Endodermal cell (in vitro differentiated cells): ENCODE measurements around the gene CLCN4. TPM values are rescaled to one million over a fixed set of nuclear protein-coding genes. Genes with fewer than 3 reads are reported as not detected.

ENCODE experiments used
- DNase-seq: peaks from one replicate; pipeline ENCODE4 v3.0.0-alpha.2; 2017
- H3K27ac ChIP-seq: 2 replicates; pipeline ENCODE4 v1.5.1; 2013; ENCODE audit warnings: mild to moderate bottlenecking, low read depth, low read length, moderate library complexity
- H3K27me3 ChIP-seq: 2 replicates; pipeline ENCODE4 v1.6.1; 2013; ENCODE audit warnings: mild to moderate bottlenecking, low read length, moderate library complexity; ENCODE audit not compliant: insufficient read depth, control insufficient read depth, poor library complexity, severe bottlenecking
- H3K36me3 ChIP-seq: 2 replicates; pipeline ENCODE4 v1.7.0; 2013; ENCODE audit warnings: mild to moderate bottlenecking, low read length, moderate library complexity; ENCODE audit not compliant: control insufficient read depth, insufficient read depth
- H3K4me1 ChIP-seq: one replicate; pipeline ENCODE4 v1.7.0; 2013; ENCODE audit warnings: low read length; ENCODE audit not compliant: control insufficient read depth, insufficient read depth
- H3K4me3 ChIP-seq: 2 replicates; pipeline ENCODE4 v1.5.1; 2013; ENCODE audit warnings: mild to moderate bottlenecking, low read length, moderate library complexity
- H3K9ac ChIP-seq: 2 replicates; pipeline ENCODE4 v1.6.1; 2013; ENCODE audit warnings: mild to moderate bottlenecking, low read length, moderate library complexity; ENCODE audit not compliant: poor library complexity, severe bottlenecking; ENCODE audit errors: extremely low read depth
- H3K9me3 ChIP-seq: 2 replicates; pipeline ENCODE4 v1.6.1; 2013; ENCODE audit warnings: mild to moderate bottlenecking, low read length, moderate library complexity; ENCODE audit not compliant: control insufficient read depth
- H3K27ac Mint-ChIP-seq: 2 replicates; pipeline ENCODE4 v1.8.0; 2020; ENCODE audit warnings: mixed read lengths
- H3K27me3 Mint-ChIP-seq: 2 replicates; pipeline ENCODE4 v1.8.0; 2021; ENCODE audit warnings: mild to moderate bottlenecking, mixed read lengths; ENCODE audit not compliant: insufficient read depth
- H3K36me3 Mint-ChIP-seq: 2 replicates; pipeline ENCODE4 v1.8.0; 2020; ENCODE audit warnings: low read depth, mixed read lengths
- H3K4me1 Mint-ChIP-seq: 2 replicates; pipeline ENCODE4 v1.8.0; 2020; ENCODE audit warnings: mixed read lengths
- H3K4me3 Mint-ChIP-seq: 2 replicates; pipeline ENCODE4 v1.8.0; 2020; ENCODE audit warnings: mild to moderate bottlenecking, moderate library complexity, mixed read lengths
- H3K9me3 Mint-ChIP-seq: 2 replicates; pipeline ENCODE4 v1.8.0; 2020; ENCODE audit warnings: mild to moderate bottlenecking, mixed read lengths
- WGBS, 2 experiments: methylation state at CpG; one replicate each; pipeline versions ENCODE4 v1.1.5 to v1.1.7; 2013; ENCODE audit warnings: missing lambda C conversion rate in 2 of 2, mixed read lengths in 1 of 2; ENCODE audit not compliant: insufficient coverage in 1 of 2, insufficient read length in 1 of 2; 5-methylcytosine and 5-hydroxymethylcytosine counted together
- total RNA-seq, 2 donors: library from RNA; stranded (reverse); fragmentation: NEBNext Ultra II Directional in 1 of 2; extraction: Animal tissue kit (Norgen Biotek cat#: 25700) in 1 of 2; gene quantifications; 2 replicates in 1 of 2; 3 replicates in 1 of 2; pipeline ENCODE4 v1.2.1, GENCODE V29; 2021
- TF ChIP-seq, protein P1 (sequence below): fragments of 200-600 bp; sonication (generic); conservative IDR thresholded peaks from 2 replicates; pipeline ENCODE4 v1.5.0; 2021; ENCODE audit warnings: antibody characterized with exemption, mild to moderate bottlenecking

CLCN4 gene
- total RNA-seq, 2 donors from 2014 or later = 3.7 to 4.4 TPM

DNA sequence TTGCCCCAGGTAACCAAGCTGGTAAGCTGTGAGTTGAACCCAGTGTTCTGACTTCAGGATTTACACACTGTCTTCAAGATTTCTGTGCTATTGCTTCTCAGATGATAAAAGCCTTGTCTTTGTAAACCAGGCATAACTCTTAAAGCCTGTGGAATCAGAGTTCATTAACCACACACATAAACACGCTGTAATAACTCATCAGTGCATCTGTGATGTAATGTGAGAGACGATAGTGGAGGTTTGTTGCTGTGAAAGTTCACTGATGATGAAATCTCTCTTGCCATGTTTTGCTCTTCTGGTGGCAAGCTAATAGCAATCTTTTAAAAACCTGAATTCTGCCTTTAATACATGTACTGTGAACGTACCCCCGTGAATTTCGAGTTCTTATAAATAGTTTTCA lies 41.5 kb downstream of the CLCN4 start:
- Histone ChIP-seq H3K27ac (no peak overlapping the region), H3K9me3 (no peaks in the 10 kb centered on the region)

DNA sequence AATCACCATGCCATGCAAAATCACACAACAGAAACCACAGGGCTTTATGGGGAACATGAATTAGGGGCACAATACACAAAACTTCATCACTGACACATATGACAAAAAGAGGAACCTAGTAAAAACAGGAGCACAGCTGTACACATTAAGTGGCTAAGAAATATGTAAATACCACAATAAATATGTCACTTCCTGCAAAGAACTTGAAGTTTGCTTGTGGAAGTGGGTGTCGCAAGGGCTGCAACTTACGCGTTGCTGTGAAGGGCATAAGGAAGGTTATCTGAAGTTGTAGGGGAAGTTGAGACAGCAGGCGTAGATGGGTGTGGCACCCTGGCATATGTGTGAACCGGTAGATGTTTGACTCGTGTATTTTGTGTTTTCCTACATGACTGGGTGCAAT lies 42.4 kb downstream of the CLCN4 start:
- 99 to 100% methylated on average over 1 to 6 of the region's 6 CpGs for WGBS, 2 experiments
- Mint-ChIP-seq H3K36me3 (peaks cover 8% of the 10 kb centered on the region), H3K27ac (no peak overlapping the region), H3K9me3 (peaks cover 64% of the 10 kb centered on the region), H3K4me3 (no peak overlapping the region), H3K27me3 (no peaks in the 10 kb centered on the region), H3K4me1 (no peaks in the 10 kb centered on the region)
- DNase-seq = no peak
- H3K27ac ChIP-seq = no peak overlapping the region
- H3K9me3 ChIP-seq = no peaks in the 10 kb centered on the region
- H3K36me3 ChIP-seq = no peaks in the 10 kb centered on the region
- no peaks in the 10 kb centered on the region for H3K4me1 ChIP-seq
- TF ChIP-seq, protein P1, sequence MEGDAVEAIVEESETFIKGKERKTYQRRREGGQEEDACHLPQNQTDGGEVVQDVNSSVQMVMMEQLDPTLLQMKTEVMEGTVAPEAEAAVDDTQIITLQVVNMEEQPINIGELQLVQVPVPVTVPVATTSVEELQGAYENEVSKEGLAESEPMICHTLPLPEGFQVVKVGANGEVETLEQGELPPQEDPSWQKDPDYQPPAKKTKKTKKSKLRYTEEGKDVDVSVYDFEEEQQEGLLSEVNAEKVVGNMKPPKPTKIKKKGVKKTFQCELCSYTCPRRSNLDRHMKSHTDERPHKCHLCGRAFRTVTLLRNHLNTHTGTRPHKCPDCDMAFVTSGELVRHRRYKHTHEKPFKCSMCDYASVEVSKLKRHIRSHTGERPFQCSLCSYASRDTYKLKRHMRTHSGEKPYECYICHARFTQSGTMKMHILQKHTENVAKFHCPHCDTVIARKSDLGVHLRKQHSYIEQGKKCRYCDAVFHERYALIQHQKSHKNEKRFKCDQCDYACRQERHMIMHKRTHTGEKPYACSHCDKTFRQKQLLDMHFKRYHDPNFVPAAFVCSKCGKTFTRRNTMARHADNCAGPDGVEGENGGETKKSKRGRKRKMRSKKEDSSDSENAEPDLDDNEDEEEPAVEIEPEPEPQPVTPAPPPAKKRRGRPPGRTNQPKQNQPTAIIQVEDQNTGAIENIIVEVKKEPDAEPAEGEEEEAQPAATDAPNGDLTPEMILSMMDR = no peak
- no peak overlapping the region for H3K9ac ChIP-seq
- H3K27me3 ChIP-seq = no peaks in the 10 kb centered on the region
- H3K4me3 ChIP-seq = no peak overlapping the region

More for the DNA sequence above, 41.5 kb downstream of the CLCN4 start:
- Histone ChIP-seq H3K4me1 (no peaks in the 10 kb centered on the region), H3K36me3 (no peaks in the 10 kb centered on the region), H3K4me3 (no peak overlapping the region), H3K9ac (no peak overlapping the region), H3K27me3 (no peaks in the 10 kb centered on the region)
- no peak for DNase-seq
- H3K27me3 Mint-ChIP-seq = no peaks in the 10 kb centered on the region
- no peak overlapping the region for H3K4me3 Mint-ChIP-seq
- TF ChIP-seq, protein P1 = no peak
- H3K27ac Mint-ChIP-seq = no peak overlapping the region
- 96% methylated on average over 3 to 5 of the region's 5 CpGs for WGBS, 2 experiments
- peaks cover 62% of the 10 kb centered on the region for H3K9me3 Mint-ChIP-seq
- H3K4me1 Mint-ChIP-seq = no peaks in the 10 kb centered on the region
- H3K36me3 Mint-ChIP-seq = peaks cover 8% of the 10 kb centered on the region

DNA sequence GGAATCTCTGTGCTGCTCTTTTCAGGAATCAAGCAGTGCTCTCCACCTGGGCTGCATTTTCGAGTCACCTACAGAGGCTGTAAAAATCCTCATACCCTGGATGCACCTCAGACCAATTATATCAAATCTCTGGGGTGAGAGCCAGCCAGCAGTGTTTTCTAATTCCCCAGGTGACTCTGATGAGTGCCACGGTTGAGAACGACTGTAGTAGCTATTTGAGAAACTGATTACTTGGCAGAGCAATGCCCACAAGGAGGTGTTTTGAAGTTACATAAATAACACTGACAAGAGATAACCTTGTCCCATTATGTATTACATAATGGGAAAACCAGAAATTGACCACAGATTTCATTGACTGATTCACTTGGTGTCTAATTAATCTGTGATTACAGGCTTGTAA lies 46.8 kb downstream of the CLCN4 start:
- Histone ChIP-seq H3K4me1 (no peaks in the 10 kb centered on the region), H3K36me3 (no peaks in the 10 kb centered on the region), H3K9me3 (no peaks in the 10 kb centered on the region), H3K9ac (no peak overlapping the region), H3K27ac (no peak overlapping the region), H3K27me3 (no peaks in the 10 kb centered on the region), H3K4me3 (no peak overlapping the region)
- Mint-ChIP-seq H3K9me3 (peaks cover 64% of the 10 kb centered on the region), H3K4me3 (no peak overlapping the region), H3K4me1 (no peaks in the 10 kb centered on the region), H3K27ac (no peak overlapping the region), H3K27me3 (no peaks in the 10 kb centered on the region), H3K36me3 (peaks cover 9% of the 10 kb centered on the region)
- TF ChIP-seq, protein P1 = no peak
- WGBS, 2 experiments = 92% methylated on average over 3 of the region's 3 CpGs; no CpG with 5 or more reads in 1 of the 2 experiments
- DNase-seq = no peak
